Hepatocyte (in vitro differentiated cells): Measurements from ENCODE around the gene CCDC40. TPM values are rescaled to one million over a fixed set of nuclear protein-coding genes. Genes with fewer than 3 reads are reported as not detected.

Experiments
- DNase-seq: peaks from one replicate; pipeline ENCODE4 v3.0.0-alpha.2; 2016; ENCODE audit warnings: low spot score
- H2AFZ ChIP-seq: fragments of 200-600 bp; sonication (generic); 2 replicates; pipeline ENCODE4 v1.6.0; 2016; ENCODE audit warnings: antibody characterized with exemption, mild to moderate bottlenecking
- H3K27ac ChIP-seq: fragments of 200-600 bp; sonication (generic); 2 replicates; pipeline ENCODE4 v1.5.1; 2016; ENCODE audit warnings: mild to moderate bottlenecking
- H3K27me3 ChIP-seq: fragments of 200-600 bp; sonication (generic); 2 replicates; pipeline ENCODE4 v1.6.1; 2016
- H3K36me3 ChIP-seq: fragments of 200-600 bp; sonication (generic); replicated peaks from 2 replicates; pipeline ENCODE4 v1.5.1; 2016; ENCODE audit warnings: low read depth; ENCODE audit not compliant: insufficient read depth
- H3K4me1 ChIP-seq: fragments of 200-600 bp; sonication (generic); 2 replicates; pipeline ENCODE4 v1.5.1; 2016; ENCODE audit warnings: mild to moderate bottlenecking, moderate library complexity; ENCODE audit not compliant: insufficient read depth
- H3K4me2 ChIP-seq: fragments of 200-600 bp; sonication (generic); 2 replicates; pipeline ENCODE4 v1.6.0; 2016
- H3K4me3 ChIP-seq: fragments of 200-600 bp; sonication (generic); 2 replicates; pipeline ENCODE4 v1.5.1; 2016; ENCODE audit warnings: mild to moderate bottlenecking
- H3K79me2 ChIP-seq: fragments of 200-600 bp; sonication (generic); 2 replicates; pipeline ENCODE4 v1.6.0; 2017; ENCODE audit warnings: mild to moderate bottlenecking
- H3K9me2 ChIP-seq: fragments of 200-600 bp; sonication (generic); replicated peaks from 2 replicates; pipeline ENCODE4 v1.6.0; 2017; ENCODE audit warnings: mild to moderate bottlenecking; ENCODE audit not compliant: insufficient read depth
- H3K9me3 ChIP-seq: fragments of 200-600 bp; sonication (generic); 2 replicates; pipeline ENCODE4 v1.5.1; 2016; ENCODE audit warnings: low read depth, mild to moderate bottlenecking
- H4K20me1 ChIP-seq: fragments of 200-600 bp; sonication (generic); 2 replicates; pipeline ENCODE4 v1.6.0; 2016; ENCODE audit warnings: mild to moderate bottlenecking; ENCODE audit not compliant: insufficient read depth, poor library complexity, severe bottlenecking
- EZH2 ChIP-seq: fragments of 200-600 bp; sonication (generic); IDR thresholded peaks from 2 replicates; pipeline ENCODE4 v1.6.1; 2016; ENCODE audit warnings: antibody characterized with exemption, mild to moderate bottlenecking, borderline replicate concordance
- EZH2phosphoT487 ChIP-seq: fragments of 200-600 bp; sonication (generic); IDR thresholded peaks from one replicate; pipeline ENCODE4 v1.6.1; 2018; ENCODE audit warnings: antibody characterized with exemption, mild to moderate bottlenecking, low read depth, moderate library complexity; ENCODE audit not compliant: unreplicated experiment, severe bottlenecking
- whole genome bisulfite sequencing: methylation state at CpG from one replicate; pipeline ENCODE4 v1.1.6; 2016; ENCODE audit warnings: low lambda C conversion rate; ENCODE audit errors: missing lambda C conversion rate; 5-methylcytosine and 5-hydroxymethylcytosine counted together
- polyA plus RNA-seq: library from polyadenylated mRNA; unstranded; fragments of >200 nt; fragmentation: Nextera tagmentation; extraction: Ambion mirVana; gene quantifications from 2 replicates; pipeline ENCODE4 v1.2.1, GENCODE V29; 2016
- total RNA-seq: library from RNA; depleted of rRNA; stranded (reverse); fragments of >200 nt; gene quantifications from 2 replicates; pipeline ENCODE4 v1.2.3, GENCODE V29; 2014
- TF ChIP-seq, protein P1 (sequence below): fragments of 200-600 bp; sonication (generic); IDR thresholded peaks from 2 replicates; pipeline ENCODE4 v1.5.1; 2016; ENCODE audit warnings: antibody characterized with exemption, mild to moderate bottlenecking; ENCODE audit not compliant: poor library complexity

The CCDC40 gene
- total and polyA plus RNA-seq, 2 experiments from 2014 or later, result 2.2 to 4.7 TPM

DNA sequence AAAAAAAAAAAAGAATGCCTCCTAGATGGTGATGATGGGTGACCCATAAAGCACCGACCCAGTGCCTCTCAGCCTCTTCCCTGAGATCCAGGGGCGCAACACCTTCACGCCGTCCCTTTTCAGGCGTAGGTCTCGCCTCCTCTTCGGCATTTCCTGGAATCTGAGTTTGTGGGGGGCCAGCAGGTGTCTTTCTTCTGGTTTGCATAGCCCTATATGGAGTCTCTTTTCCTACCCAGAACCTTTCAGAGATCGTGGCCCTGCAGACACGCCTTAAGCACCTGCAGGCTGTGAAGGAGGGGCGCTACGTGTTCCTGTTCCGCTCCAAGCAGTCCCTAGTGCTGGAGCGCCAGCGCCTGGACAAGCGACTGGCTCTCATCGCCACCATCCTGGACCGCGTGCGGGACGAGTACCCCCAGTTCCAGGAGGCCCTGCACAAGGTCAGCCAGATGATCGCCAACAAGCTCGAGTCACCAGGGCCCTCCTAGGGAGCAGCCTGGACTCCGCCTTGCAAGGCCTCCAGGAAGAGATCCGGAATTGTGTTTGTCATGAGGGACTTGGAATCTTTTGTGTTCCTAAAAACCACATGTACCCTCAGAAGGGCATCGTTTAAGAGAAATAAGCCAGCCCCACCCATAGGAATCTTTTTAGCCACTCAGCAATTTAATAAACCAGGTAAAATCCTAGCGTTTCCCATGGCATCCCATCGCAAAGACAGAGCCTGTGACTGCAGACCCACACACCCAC lies 63.0 kb downstream of the CCDC40 start:
- peak; percentile 5 for DNase-seq
- WGBS, result 94% methylated on average over 27 of the region's 27 CpGs
- no peak overlapping the region for H2AFZ ChIP-seq

DNA sequence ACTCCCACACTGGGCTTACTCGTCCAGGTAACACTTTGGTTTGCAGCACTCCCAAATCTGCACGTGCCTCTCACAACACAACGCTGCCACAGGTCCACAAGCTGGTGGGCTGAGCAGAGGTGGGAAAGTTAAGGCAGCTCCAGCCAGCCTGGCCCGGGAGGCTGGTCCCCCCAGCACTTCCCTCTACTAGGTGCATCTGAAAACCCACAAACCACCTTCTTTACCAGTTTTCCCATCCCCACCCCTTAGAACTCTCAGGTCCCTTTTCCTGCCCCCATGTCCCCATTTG lies 63.5 kb downstream of the CCDC40 start:
- Histone ChIP-seq H3K9me3 (no peaks in the 10 kb centered on the region), H3K9me2 (no peaks in the 10 kb centered on the region), H2AFZ (no peak overlapping the region), H3K4me2 (no peak overlapping the region), H3K4me3 (no peak overlapping the region), H3K4me1 (peaks cover 7% of the 10 kb centered on the region), H4K20me1 (no peaks in the 10 kb centered on the region), H3K27ac (no peak overlapping the region), H3K36me3 (no peaks in the 10 kb centered on the region), H3K79me2 (no peaks in the 10 kb centered on the region), H3K27me3 (no peaks in the 10 kb centered on the region)
- no peak for DNase-seq
- whole genome bisulfite sequencing, result 92% methylated on average over 4 of the region's 4 CpGs
- TF ChIP-seq EZH2, result no peak
- TF ChIP-seq EZH2phosphoT487, result no peak
- TF ChIP-seq, protein P1, sequence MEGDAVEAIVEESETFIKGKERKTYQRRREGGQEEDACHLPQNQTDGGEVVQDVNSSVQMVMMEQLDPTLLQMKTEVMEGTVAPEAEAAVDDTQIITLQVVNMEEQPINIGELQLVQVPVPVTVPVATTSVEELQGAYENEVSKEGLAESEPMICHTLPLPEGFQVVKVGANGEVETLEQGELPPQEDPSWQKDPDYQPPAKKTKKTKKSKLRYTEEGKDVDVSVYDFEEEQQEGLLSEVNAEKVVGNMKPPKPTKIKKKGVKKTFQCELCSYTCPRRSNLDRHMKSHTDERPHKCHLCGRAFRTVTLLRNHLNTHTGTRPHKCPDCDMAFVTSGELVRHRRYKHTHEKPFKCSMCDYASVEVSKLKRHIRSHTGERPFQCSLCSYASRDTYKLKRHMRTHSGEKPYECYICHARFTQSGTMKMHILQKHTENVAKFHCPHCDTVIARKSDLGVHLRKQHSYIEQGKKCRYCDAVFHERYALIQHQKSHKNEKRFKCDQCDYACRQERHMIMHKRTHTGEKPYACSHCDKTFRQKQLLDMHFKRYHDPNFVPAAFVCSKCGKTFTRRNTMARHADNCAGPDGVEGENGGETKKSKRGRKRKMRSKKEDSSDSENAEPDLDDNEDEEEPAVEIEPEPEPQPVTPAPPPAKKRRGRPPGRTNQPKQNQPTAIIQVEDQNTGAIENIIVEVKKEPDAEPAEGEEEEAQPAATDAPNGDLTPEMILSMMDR, result no peak

More for the DNA sequence above, 63.0 kb downstream of the CCDC40 start:
- no peak for TF ChIP-seq EZH2phosphoT487
- no peak for TF ChIP-seq EZH2
- TF ChIP-seq, protein P1, result no peak
- Histone ChIP-seq H3K36me3 (no peaks in the 10 kb centered on the region), H3K4me3 (no peak overlapping the region), H3K4me1 (peaks cover 7% of the 10 kb centered on the region), H3K9me2 (no peaks in the 10 kb centered on the region), H3K27me3 (no peaks in the 10 kb centered on the region), H3K27ac (no peak overlapping the region), H3K9me3 (no peaks in the 10 kb centered on the region), H3K79me2 (no peaks in the 10 kb centered on the region), H4K20me1 (no peaks in the 10 kb centered on the region), H3K4me2 (no peak overlapping the region)

- H3K9me2 ChIP-seq, result no peaks in the 10 kb centered on the region
- peak within 1 kb of the TSS; percentile 97 for H2AFZ ChIP-seq
- H3K27ac ChIP-seq, result peak within 1 kb of the TSS; percentile 88
- H3K27me3 ChIP-seq, result no peaks in the 10 kb centered on the region
- TF ChIP-seq, protein P1, result peak; percentile 69
- TF ChIP-seq EZH2phosphoT487, result no peak
- no peak for TF ChIP-seq EZH2
- WGBS, result 1% methylated on average over 41 of the region's 114 CpGs
- H3K4me1 ChIP-seq, result peaks cover 7% of the 10 kb centered on the region
- no peaks in the 10 kb centered on the region for H3K79me2 ChIP-seq
- H3K4me2 ChIP-seq, result peak within 1 kb of the TSS; percentile 99
- peak; percentile 95 for DNase-seq
- H3K36me3 ChIP-seq, result no peaks in the 10 kb centered on the region
- H3K9me3 ChIP-seq, result no peaks in the 10 kb centered on the region
- H3K4me3 ChIP-seq, result peak within 1 kb of the TSS; percentile 99
- H4K20me1 ChIP-seq, result no peaks in the 10 kb centered on the region
These were observed 64.8 kb downstream of the CCDC40 start, which contains the start of gene GAA for GRCh38 chr17:80101011-80101945. TSS of gene GAA (plus strand) at chr17:80101581. CDS start at chr17:80104587, 3,006 bp downstream.
